HFFc6 (cell line): ENCODE data around the gene PDE6C. TPM values are rescaled to one million over a fixed set of nuclear protein-coding genes. Genes with fewer than 3 reads are reported as not detected.

Experiments used
- DNase-seq: peaks from one replicate; pipeline ENCODE4 v3.0.0-alpha.2; 2018
- H3K27ac Mint-ChIP-seq: 2 replicates; pipeline ENCODE4 v1.8.0; 2020; ENCODE audit warnings: mild to moderate bottlenecking, mixed read lengths
- H3K27me3 Mint-ChIP-seq: 2 replicates; pipeline ENCODE4 v1.8.0; 2021; ENCODE audit warnings: mild to moderate bottlenecking, moderate library complexity, mixed read lengths; ENCODE audit not compliant: insufficient read depth
- H3K36me3 Mint-ChIP-seq: 2 replicates; pipeline ENCODE4 v1.8.0; 2021; ENCODE audit warnings: low read depth, mixed read lengths
- H3K4me1 Mint-ChIP-seq: 2 replicates; pipeline ENCODE4 v1.8.0; 2020; ENCODE audit warnings: low read depth, mixed read lengths
- H3K4me3 Mint-ChIP-seq: 2 replicates; pipeline ENCODE4 v1.8.0; 2020; ENCODE audit warnings: mild to moderate bottlenecking, moderate library complexity, mixed read lengths
- H3K9me3 Mint-ChIP-seq: 2 replicates; pipeline ENCODE4 v1.8.0; 2020; ENCODE audit warnings: mild to moderate bottlenecking, mixed read lengths
- long read RNA-seq: library from polyadenylated mRNA; unstranded; transcript quantifications from one replicate; pipeline ENCODE4 v2.0.0, GENCODE V29; 2019
- total RNA-seq, 6 experiments: library from RNA; stranded (reverse); fragmentation: NEBNext Ultra II Directional; extraction: Animal tissue kit (Norgen Biotek cat#: 25700); gene quantifications; 2 replicates in 1 of 6; 3 replicates in 5 of 6; pipeline ENCODE4 v1.2.3, GENCODE V29; 2021
- TF ChIP-seq, protein P1 (sequence below): fragments of 200-600 bp; sonication (generic); IDR thresholded peaks from 2 replicates; pipeline ENCODE4 v1.5.0; 2021; ENCODE audit warnings: antibody characterized with exemption, mild to moderate bottlenecking

The PDE6C gene
- total RNA-seq = not detected
- long read RNA-seq = 0 reads

DNA sequence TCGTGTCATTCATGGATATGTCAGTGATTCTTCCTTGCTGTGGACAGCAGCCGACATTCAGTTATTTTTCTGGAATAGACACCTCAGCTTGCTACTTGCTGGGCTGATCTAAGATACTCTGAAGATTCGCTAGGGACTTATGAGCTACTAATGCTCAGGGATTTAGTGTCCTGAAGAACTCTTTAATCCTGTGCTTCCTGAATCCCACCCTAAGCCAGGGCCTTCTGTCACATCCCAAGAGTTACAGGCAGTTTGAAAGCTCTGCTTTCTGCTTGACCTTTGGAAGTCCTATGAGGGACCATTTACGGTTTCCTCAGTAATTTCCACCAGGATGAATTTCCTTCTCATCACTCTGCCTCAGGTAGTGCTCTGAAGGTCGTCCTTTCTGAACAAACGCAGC lies at the start of gene PDE6C:
PDE6C (plus strand) TSS at position 227 of the 400 bp plus-strand sequence. CDS start 189 bp downstream, outside the sequence.
- Mint-ChIP-seq H3K36me3 (no peaks in the 10 kb centered on the region), H3K27ac (no peak within 1 kb of the TSS), H3K4me1 (no peaks in the 10 kb centered on the region), H3K4me3 (no peak within 1 kb of the TSS), H3K9me3 (no peaks in the 10 kb centered on the region), H3K27me3 (peaks cover 28% of the 10 kb centered on the region)
- no peak for DNase-seq
- TF ChIP-seq, protein P1, sequence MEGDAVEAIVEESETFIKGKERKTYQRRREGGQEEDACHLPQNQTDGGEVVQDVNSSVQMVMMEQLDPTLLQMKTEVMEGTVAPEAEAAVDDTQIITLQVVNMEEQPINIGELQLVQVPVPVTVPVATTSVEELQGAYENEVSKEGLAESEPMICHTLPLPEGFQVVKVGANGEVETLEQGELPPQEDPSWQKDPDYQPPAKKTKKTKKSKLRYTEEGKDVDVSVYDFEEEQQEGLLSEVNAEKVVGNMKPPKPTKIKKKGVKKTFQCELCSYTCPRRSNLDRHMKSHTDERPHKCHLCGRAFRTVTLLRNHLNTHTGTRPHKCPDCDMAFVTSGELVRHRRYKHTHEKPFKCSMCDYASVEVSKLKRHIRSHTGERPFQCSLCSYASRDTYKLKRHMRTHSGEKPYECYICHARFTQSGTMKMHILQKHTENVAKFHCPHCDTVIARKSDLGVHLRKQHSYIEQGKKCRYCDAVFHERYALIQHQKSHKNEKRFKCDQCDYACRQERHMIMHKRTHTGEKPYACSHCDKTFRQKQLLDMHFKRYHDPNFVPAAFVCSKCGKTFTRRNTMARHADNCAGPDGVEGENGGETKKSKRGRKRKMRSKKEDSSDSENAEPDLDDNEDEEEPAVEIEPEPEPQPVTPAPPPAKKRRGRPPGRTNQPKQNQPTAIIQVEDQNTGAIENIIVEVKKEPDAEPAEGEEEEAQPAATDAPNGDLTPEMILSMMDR = no peak

- Mint-ChIP-seq H3K4me3 (no peak overlapping the region), H3K4me1 (peaks cover 7% of the 10 kb centered on the region; the same call in 1 of the 2 replicates), H3K36me3 (no peaks in the 10 kb centered on the region), H3K9me3 (no peaks in the 10 kb centered on the region), H3K27me3 (peaks cover 42% of the 10 kb centered on the region), H3K27ac (no peak overlapping the region)
- no peak for DNase-seq
- TF ChIP-seq, protein P1 = no peak
Measured at GRCh38 chr10:93565446-93565845, 46.9 kb upstream of the PDE6C start.

DNA sequence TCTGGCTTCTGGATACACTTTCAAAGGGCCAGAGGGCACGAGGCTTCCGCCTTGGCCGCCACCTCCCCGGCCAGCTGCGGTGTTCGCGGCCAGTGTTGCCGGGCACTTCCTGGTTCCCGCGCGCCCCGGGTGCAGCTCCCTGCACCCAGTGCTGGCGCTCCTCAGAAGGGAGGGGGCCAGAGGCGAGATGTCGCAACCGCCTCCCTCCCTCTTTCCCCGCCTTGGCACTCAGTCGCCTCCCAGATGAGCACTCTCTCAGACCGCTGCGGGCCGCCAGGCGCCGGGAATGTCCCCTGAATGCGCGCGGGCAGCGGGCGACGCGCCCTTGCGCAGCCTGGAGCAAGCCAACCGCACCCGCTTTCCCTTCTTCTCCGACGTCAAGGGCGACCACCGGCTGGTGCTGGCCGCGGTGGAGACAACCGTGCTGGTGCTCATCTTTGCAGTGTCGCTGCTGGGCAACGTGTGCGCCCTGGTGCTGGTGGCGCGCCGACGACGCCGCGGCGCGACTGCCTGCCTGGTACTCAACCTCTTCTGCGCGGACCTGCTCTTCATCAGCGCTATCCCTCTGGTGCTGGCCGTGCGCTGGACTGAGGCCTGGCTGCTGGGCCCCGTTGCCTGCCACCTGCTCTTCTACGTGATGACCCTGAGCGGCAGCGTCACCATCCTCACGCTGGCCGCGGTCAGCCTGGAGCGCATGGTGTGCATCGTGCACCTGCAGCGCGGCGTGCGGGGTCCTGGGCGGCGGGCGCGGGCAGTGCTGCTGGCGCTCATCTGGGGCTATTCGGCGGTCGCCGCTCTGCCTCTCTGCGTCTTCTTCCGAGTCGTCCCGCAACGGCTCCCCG lies 45.7 kb upstream of the PDE6C start, which contains the start of gene FFAR4:
FFAR4 (plus strand) TSS at position 231 of the 842 bp plus-strand sequence; CDS start at position 287, 56 bp downstream.
- Mint-ChIP-seq H3K36me3 (no peaks in the 10 kb centered on the region), H3K27ac (no peak within 1 kb of the TSS), H3K4me3 (peak within 1 kb of the TSS; percentile 34; the same call in 1 of the 2 replicates), H3K27me3 (peaks cover 51% of the 10 kb centered on the region), H3K9me3 (no peaks in the 10 kb centered on the region), H3K4me1 (peaks cover 7% of the 10 kb centered on the region; the same call in 1 of the 2 replicates)
- DNase-seq = no peak
- TF ChIP-seq, protein P1 = no peak

DNA sequence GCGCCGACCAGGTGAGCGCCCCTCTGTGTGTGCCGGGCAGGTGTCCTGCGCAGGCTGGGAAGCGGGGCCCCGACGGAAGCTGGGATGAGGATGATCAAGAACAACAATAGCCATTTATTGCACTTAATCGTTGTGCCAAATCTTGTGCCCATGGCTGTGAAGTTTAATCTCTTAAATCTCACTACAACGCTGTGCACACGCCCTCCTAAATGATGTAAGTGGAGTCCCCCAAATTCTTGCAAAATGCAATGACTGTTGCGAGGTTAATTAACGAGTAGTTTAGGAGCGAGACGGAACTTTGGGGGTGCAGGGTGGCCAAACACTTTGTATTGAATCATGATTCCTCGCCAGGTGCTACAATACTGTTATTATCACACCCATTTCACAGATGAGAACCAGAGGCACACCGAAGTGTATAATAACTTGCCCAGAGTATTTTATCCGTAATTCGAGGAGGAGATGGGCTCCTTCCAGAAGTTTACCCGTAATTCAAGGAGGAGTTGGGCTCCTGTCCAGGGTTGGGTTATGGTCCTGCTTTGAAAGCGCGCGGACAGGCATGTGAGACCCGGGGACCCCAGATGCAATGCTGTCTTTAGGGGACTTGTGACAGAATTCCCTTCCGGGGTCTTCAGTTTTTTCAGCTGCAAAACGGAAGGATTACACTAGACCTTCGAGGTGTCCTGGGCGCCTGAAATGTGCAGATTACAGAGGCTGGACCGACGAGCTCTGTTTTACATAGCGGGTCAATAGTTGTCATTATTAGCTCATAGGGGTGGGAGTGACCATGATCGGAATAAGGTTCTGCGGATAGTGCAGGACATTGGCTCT lies 44.8 kb upstream of the PDE6C start:
- DNase-seq = no peak
- Mint-ChIP-seq H3K4me3 (no peak overlapping the region), H3K36me3 (no peaks in the 10 kb centered on the region), H3K9me3 (no peaks in the 10 kb centered on the region), H3K27me3 (peaks cover 51% of the 10 kb centered on the region), H3K27ac (no peak overlapping the region), H3K4me1 (peaks cover 7% of the 10 kb centered on the region; the same call in 1 of the 2 replicates)
- TF ChIP-seq, protein P1 = no peak

- TF ChIP-seq, protein P1 = no peak
- peaks cover 52% of the 10 kb centered on the region for H3K27me3 Mint-ChIP-seq
- H3K27ac Mint-ChIP-seq = no peak overlapping the region
- peaks cover 7% of the 10 kb centered on the region; the same call in 1 of the 2 replicates for H3K4me1 Mint-ChIP-seq
- no peak for DNase-seq
- no peak overlapping the region for H3K4me3 Mint-ChIP-seq
- no peaks in the 10 kb centered on the region for H3K36me3 Mint-ChIP-seq
- no peaks in the 10 kb centered on the region for H3K9me3 Mint-ChIP-seq
Measured at GRCh38 chr10:93568105-93568390, 44.3 kb upstream of the PDE6C start.
